CD4-positive, alpha-beta T cell treated with Interleukin-12 subunit alpha and Interleukin-12 subunit beta, for 1 hour (primary cell): ENCODE results near the gene GLIPR2.

ENCODE experiments used
- DNase-seq: peaks from one replicate; pipeline ENCODE4 v3.0.0-alpha.2; 2020

The GLIPR2 gene

GRCh38 chr9:36207546-36208012 lies 71.0 kb downstream of the GLIPR2 start:
- DNase-seq = no peak

- no peak for DNase-seq
Measured at GRCh38 chr9:36208521-36209253, 72.2 kb downstream of the GLIPR2 start.

- DNase-seq = no peak
Measured at GRCh38 chr9:36210722-36211121, 74.2 kb downstream of the GLIPR2 start.

GRCh38 chr9:36211510-36211909 lies 75.0 kb downstream of the GLIPR2 start:
- no peak for DNase-seq

- DNase-seq = no peak
Measured at GRCh38 chr9:36213387-36213786, 76.9 kb downstream of the GLIPR2 start.
